Measurements from ENCODE around the gene MTUS2.

DNA sequence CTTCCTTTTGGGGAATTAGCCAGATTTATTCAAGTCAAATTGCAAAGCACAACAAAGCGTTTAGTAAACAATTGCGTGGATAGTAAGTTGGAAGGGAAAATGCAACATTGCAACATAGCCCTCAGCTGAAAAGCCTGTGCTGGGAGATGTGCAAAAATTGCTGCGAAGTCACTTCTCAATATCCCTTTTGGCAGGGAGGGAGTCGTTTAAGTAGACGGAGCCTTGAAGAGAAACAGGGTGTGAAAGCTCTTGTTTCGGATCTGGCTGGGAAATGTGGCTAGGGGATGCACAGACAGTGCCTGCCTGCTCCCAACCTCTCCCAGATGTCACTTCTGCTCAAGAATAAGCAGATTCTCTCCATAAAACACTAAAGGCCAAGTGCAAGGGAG, 718.5 kb downstream of the MTUS2 start:
- TF ChIP-seq, protein P1, sequence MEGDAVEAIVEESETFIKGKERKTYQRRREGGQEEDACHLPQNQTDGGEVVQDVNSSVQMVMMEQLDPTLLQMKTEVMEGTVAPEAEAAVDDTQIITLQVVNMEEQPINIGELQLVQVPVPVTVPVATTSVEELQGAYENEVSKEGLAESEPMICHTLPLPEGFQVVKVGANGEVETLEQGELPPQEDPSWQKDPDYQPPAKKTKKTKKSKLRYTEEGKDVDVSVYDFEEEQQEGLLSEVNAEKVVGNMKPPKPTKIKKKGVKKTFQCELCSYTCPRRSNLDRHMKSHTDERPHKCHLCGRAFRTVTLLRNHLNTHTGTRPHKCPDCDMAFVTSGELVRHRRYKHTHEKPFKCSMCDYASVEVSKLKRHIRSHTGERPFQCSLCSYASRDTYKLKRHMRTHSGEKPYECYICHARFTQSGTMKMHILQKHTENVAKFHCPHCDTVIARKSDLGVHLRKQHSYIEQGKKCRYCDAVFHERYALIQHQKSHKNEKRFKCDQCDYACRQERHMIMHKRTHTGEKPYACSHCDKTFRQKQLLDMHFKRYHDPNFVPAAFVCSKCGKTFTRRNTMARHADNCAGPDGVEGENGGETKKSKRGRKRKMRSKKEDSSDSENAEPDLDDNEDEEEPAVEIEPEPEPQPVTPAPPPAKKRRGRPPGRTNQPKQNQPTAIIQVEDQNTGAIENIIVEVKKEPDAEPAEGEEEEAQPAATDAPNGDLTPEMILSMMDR (conservative IDR thresholded peaks at IDR 0.05; ENCODE audit: low read depth in 2 of 2): no peak
- no peak for TF ChIP-seq POLR2AphosphoS5 (IDR thresholded peaks at IDR 0.05; ENCODE audit: low read depth)
- no peak for TF ChIP-seq EZH2 (IDR thresholded peaks at IDR 0.05; ENCODE audit: low read depth, unreplicated experiment)
- no peak for TF ChIP-seq EZH2phosphoT487 (IDR thresholded peaks at IDR 0.05; ENCODE audit: unreplicated experiment)
- no peak for TF ChIP-seq JUNB (IDR thresholded peaks at IDR 0.05; ENCODE audit: unreplicated experiment)
- TF ChIP-seq ZNF114 (CRISPR knock-in tag; IDR thresholded peaks at IDR 0.05): no peak
- no peak for TF ChIP-seq ZNF331 (CRISPR knock-in tag; IDR thresholded peaks at IDR 0.05; ENCODE audit: low read depth)
